Activated T-helper 9 cell treated with anti-CD3 and anti-CD28 coated beads, Interleukin-2, amount 50 U/mL, for 16 hours (primary cell): ENCODE results near the gene NEK10.
"Not testable (repeated sequence)": the region's sequence is repeated elsewhere in the genome, so short reads cannot be mapped to it uniquely, and the experiment has no call there.

ENCODE experiments used
- DNase-seq: peaks from one replicate; pipeline ENCODE4 v3.0.0-alpha.2; 2020; ENCODE audit warnings: low read depth

The NEK10 gene

DNA sequence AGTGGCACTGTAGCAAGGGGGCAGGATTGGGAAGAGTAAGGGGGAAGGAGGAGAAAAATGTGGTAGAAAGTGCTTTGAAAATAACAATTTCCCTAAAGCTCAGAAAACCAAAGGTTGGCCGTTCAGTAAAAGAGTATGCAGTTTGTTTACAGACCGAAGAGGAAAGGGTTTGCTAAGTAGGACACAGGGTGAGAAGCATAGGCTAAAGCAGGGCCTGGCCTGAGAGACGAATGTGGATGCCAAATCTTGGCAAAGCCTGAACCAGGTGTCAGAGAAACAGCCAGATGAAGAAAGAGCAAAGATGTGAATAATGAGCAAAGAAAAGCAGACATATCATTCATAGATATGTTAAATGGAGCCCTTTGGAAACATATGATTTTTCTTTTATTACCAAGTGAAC lies 17.1 kb downstream of the NEK10 start:
- no peak for DNase-seq

DNA sequence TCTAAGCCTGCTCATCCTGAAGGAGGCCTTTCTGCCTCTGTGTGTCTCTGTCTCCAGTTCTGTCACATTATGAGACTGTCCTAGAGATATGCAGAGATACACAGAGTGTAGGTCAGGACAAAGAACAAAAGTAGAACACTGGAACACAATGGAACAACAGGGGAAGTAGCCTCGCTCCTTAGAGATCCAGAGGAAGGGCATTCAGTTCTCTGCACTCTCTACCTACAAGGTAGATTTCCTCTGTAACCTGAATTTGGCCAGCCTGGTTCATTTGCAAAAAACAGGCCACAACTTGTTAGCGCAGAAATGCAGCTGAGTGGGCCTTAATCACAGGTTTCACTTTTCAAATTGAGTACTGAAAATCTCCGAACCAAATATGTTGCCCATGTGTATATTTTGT lies 19.4 kb downstream of the NEK10 start:
- DNase-seq, result no peak

DNA sequence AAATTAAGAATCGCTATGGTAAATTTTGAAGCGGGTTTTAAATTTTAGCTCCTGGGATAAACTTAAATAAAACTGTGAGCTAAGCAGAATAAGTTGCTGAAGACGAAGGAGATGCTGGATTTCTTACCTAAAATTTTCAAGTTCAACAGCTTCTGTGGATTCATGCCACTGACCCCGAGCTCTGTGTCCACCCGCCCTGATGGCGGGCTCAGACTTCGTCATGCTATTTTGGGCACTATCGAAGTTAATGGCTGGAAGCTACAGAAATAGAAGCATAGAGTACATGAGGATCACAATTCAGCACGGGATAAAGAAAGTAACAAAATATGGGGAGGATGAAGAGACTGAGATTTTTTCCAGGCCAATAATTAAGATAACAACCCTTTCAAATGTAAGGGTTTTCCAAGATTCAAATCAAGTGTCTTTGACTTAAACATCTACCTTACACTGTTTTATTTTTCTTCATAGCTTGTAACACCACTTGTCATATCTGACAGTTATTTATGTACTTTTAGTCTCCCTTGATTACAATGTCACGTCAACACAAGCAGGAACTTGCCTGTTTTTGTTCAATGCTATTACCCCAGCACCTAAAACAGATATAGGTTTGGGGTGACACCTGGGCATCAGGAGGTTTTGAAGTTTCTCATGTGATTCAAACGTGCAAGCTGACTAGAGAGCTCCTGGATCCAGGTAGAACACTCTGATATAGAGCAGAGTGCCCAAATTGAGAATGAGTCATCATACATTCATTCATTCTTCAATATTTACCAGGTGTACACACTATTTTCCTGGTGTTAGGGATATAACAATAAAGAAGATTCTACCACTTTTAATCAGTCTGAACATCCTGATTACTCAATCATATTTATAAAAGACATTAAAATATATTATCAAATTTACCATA lies 23.0 kb downstream of the NEK10 start:
- no peak for DNase-seq

DNA sequence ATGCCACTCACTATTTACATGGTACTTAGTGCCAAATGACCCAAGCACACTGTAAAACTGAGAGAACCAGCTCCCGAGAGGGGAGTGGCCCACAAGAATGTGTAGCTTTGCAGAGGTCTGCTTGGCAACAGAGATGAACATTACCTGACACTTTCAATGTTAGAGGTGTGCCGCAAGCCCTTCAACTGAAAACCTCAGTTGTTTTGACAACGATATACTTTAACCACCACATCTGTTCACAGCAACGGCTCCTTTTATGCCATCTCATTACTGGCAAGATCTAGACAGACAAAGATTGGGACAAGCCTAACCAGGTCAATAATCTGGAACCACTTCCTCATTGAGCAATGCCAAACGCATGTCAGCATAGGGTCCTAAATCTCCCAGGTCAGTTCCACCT lies 23.7 kb downstream of the NEK10 start:
- no peak for DNase-seq

DNA sequence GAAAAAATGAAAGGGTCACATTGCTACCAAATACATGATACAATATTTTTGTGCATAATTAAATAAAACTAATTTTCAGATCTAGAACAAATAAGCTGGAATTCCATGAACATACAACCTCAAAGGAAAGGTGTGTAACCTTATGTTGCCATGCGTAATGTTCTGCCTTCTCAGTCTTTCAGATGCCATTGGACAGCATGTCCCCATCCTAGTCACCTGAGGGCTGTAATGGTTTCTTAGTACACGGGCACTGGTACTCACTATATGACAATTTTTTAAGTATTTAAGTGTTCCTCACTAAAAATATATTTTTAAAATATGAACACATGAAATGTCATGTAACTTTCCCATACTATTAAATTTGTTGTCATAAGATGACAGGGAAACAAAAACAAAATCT lies 24.1 kb downstream of the NEK10 start:
- DNase-seq, result no peak

DNA sequence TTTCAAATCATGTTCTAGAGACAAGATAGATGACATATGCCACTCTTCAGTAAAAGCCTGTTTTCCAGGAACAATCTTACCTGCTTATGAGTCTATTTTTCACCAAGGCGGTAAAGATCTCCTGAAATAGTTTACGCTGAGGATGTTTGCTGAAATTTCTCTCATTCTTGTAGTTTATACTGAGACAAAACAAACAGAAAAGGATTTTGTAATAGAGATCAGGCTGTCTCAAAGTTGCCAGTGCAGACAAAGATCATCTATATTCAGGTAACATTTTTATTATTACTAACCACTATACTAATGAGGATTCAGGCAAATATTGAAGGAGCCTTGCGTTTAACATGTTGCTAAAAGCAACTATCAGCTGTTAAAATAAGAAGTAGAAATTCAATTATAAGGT lies 25.0 kb downstream of the NEK10 start:
- no peak for DNase-seq

DNA sequence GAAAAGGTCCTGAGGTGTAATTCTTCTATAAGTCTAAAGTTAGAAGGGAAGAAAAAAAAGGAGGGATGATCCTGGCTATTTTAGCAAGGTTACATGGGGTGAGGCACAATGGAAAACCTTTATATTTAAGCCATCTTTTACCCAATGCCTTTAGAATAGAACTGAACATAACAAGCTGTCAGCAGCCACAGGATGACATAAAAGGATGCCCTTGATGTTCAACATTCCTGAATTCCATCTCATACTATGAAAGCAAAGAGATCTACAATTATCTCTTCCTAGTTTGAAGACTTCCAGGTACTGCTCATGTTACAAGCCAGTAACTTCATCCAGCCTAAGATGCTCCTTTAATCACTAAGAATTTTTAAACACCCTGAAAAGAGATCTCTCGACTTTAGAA lies 26.9 kb downstream of the NEK10 start:
- DNase-seq, result no peak

DNA sequence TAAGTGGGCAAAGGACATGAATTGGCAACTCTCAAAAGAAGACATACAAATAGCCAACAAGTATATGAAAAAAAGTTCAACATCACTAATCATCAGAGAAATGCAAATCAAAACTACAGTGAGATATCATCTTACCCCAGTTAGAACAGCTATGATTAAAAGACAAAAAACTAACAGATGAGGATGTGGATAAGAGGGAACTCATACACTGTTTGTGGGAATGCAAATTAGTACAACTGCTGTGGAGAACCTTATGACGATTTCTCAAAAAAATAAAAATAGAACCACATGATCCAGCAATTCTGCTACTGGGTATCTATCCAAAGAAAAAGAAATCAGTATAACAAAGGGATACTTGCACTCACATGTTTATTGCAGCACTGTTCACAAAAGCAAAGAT lies 28.6 kb downstream of the NEK10 start:
- no peak for DNase-seq

DNA sequence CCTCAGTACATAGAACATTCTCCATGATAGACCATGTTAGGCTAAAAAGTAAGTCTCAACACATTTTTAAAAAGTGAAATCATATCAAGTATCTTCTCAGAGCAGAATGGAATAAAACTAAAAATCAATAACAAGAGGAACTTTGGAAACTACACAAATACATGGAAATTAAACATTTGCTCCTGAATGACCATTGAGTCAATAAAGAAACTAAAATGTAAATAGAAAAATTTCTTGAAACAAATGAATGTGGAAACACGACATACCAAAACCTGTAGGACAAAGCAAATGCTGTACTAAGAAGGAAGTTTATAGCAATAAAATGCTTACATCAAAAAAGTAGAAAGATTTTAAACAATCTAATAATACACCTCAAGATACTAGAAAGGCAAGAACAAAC lies 33.6 kb downstream of the NEK10 start:
- DNase-seq, result no peak

DNA sequence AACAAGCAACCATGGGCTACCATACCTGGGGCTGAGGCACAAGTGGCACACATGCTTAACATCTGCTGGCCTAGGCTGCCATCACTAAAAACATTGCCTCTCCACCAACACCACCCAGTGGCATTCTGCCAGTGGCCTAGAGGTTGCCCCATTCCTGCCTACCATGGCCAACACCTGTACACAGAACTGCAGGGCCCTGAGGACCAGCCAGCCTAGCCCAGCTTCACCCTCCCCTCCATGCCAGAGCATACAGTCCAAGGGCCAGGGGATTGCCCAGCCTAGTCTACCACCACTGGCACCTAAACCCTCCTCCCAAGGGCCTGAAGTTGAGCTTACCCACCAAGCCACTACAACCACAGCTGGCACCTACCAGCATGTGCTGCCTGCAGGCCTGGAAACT lies 35.3 kb downstream of the NEK10 start:
- DNase-seq, result no peak

DNA sequence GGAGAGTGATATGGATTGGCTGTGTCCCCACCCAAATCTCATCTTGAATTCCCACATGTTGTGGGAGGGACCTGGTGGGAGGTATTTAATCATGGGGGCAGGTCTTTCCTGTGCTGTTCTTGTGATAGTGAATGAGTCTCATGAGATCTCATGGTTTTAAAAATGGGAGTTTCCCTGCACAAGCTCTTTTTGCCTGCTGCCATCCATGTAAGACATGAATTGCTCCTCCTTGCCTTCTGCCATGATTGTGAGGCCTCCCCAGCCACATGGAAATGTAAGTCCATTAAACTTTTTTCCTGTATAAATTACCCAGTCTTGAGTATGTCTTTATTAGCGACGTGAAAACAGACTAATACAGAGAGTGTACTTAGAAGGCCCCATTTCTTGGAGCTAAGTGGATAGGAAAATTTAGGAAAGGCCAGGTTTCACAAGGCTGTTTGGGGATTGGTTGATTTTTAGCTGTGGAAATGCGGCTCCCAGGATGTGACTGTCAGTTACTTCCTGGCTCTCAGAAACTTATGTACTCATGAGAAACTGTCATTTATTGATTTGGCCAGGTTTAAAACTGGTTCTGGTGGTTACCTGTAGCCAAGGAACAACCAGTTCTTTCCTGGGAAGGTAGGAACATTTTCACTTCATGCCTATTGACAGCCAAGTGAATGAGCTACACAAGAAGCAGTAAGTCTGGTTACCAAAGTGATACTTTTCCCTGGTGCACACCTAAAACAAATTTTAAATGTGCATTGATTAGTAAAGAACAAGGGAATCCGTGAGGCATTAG lies 40.0 kb downstream of the NEK10 start:
- not testable (repeated sequence) for DNase-seq

DNA sequence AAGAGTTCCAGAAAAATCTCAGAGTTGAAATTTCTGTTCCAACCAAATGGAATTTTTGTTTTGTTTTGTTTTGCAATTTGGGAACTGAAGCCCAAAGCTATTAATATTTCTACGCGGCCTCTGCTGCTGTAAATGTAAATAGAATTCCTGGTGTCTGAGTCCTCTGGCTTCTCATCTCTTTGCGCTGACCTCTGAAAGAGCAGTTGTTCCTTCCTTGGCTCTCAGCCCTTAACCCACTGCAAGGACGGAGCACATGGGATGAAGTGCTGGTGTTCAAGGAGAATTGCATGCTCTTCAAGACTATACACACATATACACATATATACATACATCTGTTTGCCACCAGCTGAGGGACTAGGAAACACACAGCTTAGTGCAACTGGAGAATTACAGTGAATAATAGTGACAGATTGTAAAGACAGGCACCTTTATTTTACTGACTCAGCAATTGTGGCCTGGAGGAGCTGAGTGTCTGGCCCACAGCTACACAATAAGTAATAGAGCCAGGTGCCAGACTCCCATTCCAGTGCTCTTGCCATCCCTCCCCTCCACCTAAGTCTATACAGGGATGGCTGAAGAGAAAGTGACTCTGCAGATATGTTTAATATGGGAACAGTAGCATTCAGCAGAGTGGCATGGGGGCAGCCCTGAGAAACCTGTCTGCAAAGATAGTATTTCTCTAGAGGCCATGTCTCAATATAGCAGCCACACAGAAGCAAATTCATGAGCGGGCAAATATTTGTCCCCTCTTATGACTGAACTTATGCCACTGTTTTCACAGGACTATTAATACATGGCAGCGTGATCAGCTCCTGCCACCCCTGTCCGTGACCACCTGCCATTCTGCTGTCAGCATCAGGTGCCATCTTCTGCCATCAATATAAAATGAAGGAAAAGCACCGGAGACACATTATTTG lies 42.3 kb downstream of the NEK10 start:
- no peak for DNase-seq

DNA sequence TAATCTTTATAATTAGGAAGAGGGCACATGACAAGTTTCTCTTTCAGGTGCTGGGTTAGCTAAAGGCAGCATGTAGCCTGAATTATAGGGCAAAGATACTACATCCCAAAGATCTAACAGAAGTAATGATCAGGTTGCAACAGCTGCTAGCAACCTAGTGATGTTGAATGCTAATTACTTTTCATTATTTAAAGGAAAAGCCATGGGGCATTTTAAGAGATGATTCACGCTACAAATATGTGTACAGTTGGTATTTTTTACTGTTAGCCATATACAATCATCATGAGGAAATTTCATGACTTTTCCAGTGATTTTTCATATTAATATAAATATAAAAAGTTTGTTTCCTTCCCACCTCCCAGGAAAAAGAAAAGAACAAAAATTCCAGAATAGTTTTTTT lies 43.0 kb downstream of the NEK10 start:
- DNase-seq, result no peak

DNA sequence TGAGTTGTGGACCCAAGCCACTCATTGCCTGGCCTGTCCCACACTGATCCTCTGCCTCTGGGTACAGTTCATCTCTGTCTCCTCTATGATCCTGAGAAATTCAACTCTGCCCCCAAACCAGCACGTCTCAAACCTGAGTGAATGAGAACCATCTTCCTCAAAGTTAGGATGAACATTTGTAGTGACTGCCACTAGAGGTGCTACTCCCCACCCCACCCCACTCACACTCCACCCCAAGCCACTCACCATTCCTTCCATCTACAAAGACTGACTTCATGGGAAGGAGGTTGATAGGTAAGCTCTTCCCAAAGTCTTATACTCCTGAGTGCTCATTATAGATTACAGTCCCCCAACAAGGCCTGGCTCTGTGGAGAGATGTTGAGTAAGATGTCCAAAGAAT lies 43.8 kb downstream of the NEK10 start:
- no peak for DNase-seq

DNA sequence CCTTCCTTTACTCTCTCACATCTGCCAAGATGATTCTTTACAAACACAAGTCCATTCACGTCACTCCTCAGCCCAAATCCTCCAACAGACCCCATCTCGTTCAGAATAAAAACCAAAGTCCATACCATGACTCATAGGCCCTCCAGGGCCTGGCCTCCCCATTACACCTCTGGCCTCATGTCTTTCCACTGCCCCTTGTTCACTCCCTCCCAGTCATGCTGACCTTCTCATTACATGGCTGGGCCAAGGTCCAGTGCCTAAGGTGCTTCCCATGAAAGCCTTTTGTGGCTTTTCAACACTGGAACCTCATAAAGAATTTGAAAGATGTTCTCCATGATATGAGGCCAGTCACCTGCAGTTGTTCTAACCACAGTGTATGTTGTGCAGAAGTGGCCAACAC lies 44.5 kb downstream of the NEK10 start:
- no peak for DNase-seq

DNA sequence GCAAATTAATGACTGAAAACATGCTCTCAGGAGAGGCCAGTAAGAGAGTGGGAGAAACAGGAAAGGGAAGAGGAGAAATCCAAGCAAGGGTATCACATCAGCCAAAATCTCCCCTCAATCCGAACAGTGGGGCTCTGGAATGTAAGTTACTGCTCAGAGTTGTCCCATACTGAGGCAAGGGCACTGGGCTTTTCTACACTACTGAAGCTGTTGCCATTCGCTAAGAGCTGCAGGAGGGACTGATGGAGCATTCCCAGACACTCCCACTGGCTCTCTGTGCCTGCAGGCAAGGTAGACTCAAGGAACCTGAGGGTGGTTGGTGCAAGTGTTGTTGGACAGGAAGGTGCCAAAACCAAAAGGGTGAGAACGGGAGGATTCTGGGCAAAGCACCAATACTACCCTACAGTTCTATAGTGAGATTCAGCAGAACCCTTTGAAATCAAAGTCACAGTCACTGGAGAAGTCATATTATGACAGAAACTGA lies 46.1 kb downstream of the NEK10 start:
- DNase-seq, result no peak

DNA sequence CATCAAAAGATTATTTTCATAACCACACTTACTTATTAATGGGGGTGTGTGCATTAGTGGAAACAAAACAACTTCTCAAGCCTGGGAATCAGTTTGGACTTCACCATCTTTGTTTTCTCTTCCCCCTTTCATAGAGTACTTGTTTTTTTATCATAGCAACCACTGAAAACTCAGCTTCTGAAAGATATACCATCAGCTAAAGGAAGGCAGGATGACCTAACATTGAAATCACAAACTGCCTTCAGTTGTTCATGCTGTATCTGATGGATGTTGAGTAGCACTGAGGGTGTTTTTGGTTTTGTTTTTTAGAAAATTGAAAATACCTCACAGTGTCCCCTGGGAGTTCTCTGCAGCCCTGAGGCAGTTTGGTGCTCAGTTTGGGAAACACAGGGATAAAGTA lies 46.5 kb downstream of the NEK10 start:
- DNase-seq, result no peak

DNA sequence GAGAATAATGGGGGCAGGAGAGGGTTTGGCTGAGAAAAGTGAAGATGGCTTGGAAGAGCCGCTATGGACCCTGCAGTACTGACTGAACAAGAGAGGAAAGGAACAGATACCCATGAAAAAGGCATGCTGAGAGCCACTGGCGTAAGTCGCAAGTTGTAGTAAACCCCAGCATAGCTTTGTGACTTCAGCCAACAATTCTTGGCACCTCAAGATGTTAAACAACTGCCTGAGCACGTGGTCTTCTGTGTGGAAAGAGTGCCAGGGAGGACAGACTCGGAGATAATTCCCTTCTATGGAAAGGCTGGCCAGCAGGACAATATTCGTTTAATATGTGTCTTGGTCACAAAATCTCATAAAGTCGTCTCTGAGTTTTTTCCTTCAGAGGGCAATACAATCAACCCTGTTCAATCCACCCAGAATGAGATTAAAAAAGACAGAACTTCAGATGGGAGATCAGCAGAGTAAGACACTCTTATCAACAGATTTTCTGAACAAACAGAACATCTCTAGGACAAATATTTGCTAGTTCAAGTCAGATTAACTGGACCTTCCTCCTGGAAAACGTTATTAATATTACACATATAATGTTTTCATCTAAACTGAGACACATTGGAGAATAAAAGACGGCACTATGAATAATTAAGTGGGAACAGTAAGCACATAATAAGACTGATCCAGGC lies 49.2 kb downstream of the NEK10 start:
- DNase-seq, result no peak

DNA sequence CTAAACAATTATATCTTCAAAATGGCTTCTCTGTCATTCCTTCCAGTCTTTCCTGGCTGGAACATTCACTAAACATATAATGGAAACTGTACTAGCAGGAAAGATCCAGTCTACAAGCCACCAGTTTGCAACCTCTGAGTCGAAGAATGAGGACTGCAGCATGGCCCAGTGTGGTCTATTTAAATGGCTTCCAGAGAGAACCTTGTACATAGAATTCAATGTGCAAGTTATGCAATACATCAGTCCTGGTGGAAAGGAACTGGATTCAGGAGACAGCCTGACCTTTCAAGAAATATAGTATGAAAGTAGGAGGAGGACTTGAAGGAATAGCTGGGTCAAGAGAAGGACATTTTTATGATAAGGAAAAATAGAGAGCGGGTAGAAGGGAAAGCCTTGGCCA lies 49.9 kb downstream of the NEK10 start:
- no peak for DNase-seq

DNA sequence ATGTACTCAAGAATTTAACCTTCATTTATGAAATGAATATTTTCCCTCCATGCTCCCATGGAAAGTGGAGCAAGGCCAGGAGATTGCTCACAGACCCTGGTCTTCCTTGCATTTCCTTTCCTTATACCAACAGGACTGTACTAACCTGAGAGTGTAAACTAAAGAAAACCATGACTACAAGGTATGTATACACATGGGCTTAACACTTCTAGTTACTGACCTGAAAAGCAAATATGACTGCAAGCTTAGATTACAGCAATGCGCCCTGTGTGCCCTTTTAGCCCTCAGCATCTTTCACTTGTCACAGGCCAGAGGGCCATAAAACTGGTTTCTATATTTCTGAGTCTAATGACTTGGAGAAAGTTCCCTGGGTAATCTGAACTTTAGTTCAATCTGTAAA lies 52.1 kb downstream of the NEK10 start:
- no peak for DNase-seq

DNA sequence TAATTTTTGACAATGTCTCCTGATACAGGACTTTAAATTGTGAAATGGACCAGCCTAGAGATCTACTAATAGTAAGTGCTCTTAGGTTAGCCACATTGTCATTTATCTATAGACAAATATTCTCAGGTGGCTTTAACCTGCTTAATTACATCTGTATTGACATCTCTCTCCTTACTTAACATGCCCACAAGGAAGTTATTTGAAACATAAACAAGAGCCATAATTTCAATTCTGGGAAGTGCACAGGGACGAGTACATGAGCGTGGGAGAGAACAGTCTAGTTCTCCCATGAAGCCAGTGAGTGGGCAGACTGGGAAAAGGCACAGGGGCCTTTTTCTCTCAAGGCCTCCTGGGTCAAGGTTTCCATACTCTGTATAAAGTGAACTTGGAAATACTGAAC lies 54.2 kb downstream of the NEK10 start:
- DNase-seq, result no peak
